ENCODE data around the gene HM13. TPM values are rescaled to one million over a fixed set of nuclear protein-coding genes. Genes with fewer than 3 reads are reported as not detected.
"Not testable (repeated sequence)": the region's sequence is repeated elsewhere in the genome, so short reads cannot be mapped to it uniquely, and the experiment has no call there.

The HM13 gene
- polyA plus RNA-seq, 1 donor (not counting 4 experiments of a cell fraction or from before 2014, with no cell fraction given) = 127 TPM

DNA sequence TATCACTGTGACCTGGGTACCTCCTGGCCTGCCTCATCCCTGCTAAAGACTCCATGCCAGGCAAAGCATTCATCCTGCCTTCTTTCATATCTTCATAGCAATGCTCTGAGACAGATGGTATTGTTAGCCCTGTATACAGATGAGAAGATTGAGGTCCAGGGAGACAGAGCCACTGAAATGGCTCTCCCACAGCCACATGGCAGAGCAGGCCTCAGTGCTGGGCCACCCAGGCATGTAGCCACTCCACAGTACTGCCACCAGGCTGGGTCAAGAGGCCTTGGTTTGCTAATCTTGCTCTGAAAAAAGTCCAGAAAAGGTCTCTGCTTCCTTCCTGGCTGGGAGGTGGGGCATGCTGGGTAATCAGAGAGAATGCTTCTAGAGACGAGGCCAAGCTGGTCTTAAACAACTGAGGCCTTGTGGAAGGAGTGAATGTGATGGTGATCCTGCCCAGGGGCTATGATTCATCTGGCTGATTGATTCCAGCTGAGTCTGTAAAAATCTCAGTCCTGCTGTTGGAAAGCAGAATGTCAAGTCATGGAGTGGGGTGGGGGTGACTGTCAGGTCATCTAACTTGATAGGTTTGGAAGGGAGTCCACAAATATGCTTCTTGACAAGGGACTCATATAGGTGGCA lies 29.8 kb downstream of the HM13 start:
- H3K9ac ChIP-seq (ENCODE audit: control insufficient read depth, extremely low read depth, insufficient read depth, low read length) = no peak overlapping the region
- no peaks in the 10 kb centered on the region for H3K9me3 ChIP-seq (ENCODE audit: control insufficient read depth, low read depth, low read length)
- no peak overlapping the region for H3K4me3 ChIP-seq (ENCODE audit: control insufficient read depth in 2 of 3, extremely low read depth in 1 of 3, insufficient read depth in 2 of 3, low read depth in 1 of 3, low read length in 3 of 3)
- dilution Hi-C loops (cut with MboI; ENCODE audit: extremely low pct_ligation_motif_present, low sequenced_read_pairs) = no loop called here
- H4K20me1 ChIP-seq (ENCODE audit: control insufficient read depth, extremely low read depth, insufficient read depth, low read length) = no peaks in the 10 kb centered on the region
- H3K79me2 ChIP-seq (ENCODE audit: control insufficient read depth, insufficient read depth, low read length) = peaks cover 24% of the 10 kb centered on the region
- H3K27me3 ChIP-seq (ENCODE audit: control insufficient read depth, extremely low read depth, insufficient read depth, low read length) = no peaks in the 10 kb centered on the region
- H2AFZ ChIP-seq (ENCODE audit: control insufficient read depth, low read length) = no peak overlapping the region
- FAIRE-seq (no peak), DNase-seq (ENCODE audit: low read depth, low spot score) (no peak)
- no peak overlapping the region for H3K4me2 ChIP-seq (ENCODE audit: control insufficient read depth, extremely low read depth, insufficient read depth, low read depth, low read length)
- H3K36me3 ChIP-seq (ENCODE audit: control insufficient read depth in 2 of 2, extremely low read depth in 1 of 2, insufficient read depth in 2 of 2, low read length in 2 of 2) = peaks cover 14 to 30% of the 10 kb centered on the region in 2 experiments
- no peak overlapping the region for H3K27ac ChIP-seq (ENCODE audit: control insufficient read depth, insufficient read depth, low read length)
- no peak for TF ChIP-seq CTCF (optimal IDR thresholded peaks at IDR 0.05 in 1 of 3, IDR thresholded peaks at IDR 0.05 in 1 of 3, conservative IDR thresholded peaks at IDR 0.05 in 1 of 3; ENCODE audit: extremely low read depth in 1 of 3, insufficient read depth in 2 of 3, low read length in 3 of 3)
- TF ChIP-seq EZH2 (IDR thresholded peaks at IDR 0.05; ENCODE audit: low read length) = no peak
- no peaks in the 10 kb centered on the region for H3K9me1 ChIP-seq (ENCODE audit: control insufficient read depth, extremely low read depth, insufficient read depth, low read length)
- H3K4me1 ChIP-seq (ENCODE audit: control insufficient read depth, extremely low read depth, insufficient read depth, low read length) = peaks cover 21% of the 10 kb centered on the region

DNA sequence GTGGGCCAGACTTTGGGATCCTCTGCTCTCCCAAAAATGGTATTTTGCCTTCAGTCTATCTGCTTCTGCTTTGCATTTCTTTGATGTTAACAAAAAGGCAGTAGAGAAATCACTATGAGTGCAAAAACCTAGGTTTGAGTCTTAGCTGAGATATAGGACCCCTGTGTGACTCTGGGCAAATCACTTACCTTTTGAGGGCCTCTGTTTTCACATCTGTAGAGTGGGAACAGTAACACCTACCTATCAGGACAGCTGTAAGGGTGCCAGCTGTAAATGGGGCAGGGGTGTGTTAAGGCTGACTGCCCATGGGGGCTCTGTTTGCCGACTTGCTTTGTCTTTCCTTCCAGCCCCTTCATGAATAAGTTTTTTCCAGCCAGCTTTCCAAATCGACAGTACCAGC lies 30.4 kb downstream of the HM13 start:
- Histone ChIP-seq H3K27me3 (ENCODE audit: control insufficient read depth, extremely low read depth, insufficient read depth, low read length) (no peaks in the 10 kb centered on the region), H2AFZ (ENCODE audit: control insufficient read depth, low read length) (no peak overlapping the region), H3K79me2 (ENCODE audit: control insufficient read depth, insufficient read depth, low read length) (peaks cover 26% of the 10 kb centered on the region), H3K9me3 (ENCODE audit: control insufficient read depth, low read depth, low read length) (no peaks in the 10 kb centered on the region), H4K20me1 (ENCODE audit: control insufficient read depth, extremely low read depth, insufficient read depth, low read length) (no peaks in the 10 kb centered on the region), H3K4me1 (ENCODE audit: control insufficient read depth, extremely low read depth, insufficient read depth, low read length) (peaks cover 23% of the 10 kb centered on the region), H3K9me1 (ENCODE audit: control insufficient read depth, extremely low read depth, insufficient read depth, low read length) (no peaks in the 10 kb centered on the region), H3K36me3 (ENCODE audit: control insufficient read depth in 2 of 2, extremely low read depth in 1 of 2, insufficient read depth in 2 of 2, low read length in 2 of 2) (peaks cover 18 to 32% of the 10 kb centered on the region in 2 experiments), H3K4me3 (ENCODE audit: control insufficient read depth in 2 of 3, extremely low read depth in 1 of 3, insufficient read depth in 2 of 3, low read depth in 1 of 3, low read length in 3 of 3) (no peak overlapping the region), H3K9ac (ENCODE audit: control insufficient read depth, extremely low read depth, insufficient read depth, low read length) (no peak overlapping the region), H3K4me2 (ENCODE audit: control insufficient read depth, extremely low read depth, insufficient read depth, low read depth, low read length) (no peak overlapping the region), H3K27ac (ENCODE audit: control insufficient read depth, insufficient read depth, low read length) (no peak overlapping the region)
- FAIRE-seq = no peak
- no peak for TF ChIP-seq CTCF (optimal IDR thresholded peaks at IDR 0.05 in 1 of 3, IDR thresholded peaks at IDR 0.05 in 1 of 3, conservative IDR thresholded peaks at IDR 0.05 in 1 of 3; ENCODE audit: extremely low read depth in 1 of 3, insufficient read depth in 2 of 3, low read length in 3 of 3)
- no peak for TF ChIP-seq EZH2 (IDR thresholded peaks at IDR 0.05; ENCODE audit: low read length)
- no peak for DNase-seq (ENCODE audit: low read depth, low spot score)
- dilution Hi-C loops (cut with MboI; ENCODE audit: extremely low pct_ligation_motif_present, low sequenced_read_pairs) = no loop called here

DNA sequence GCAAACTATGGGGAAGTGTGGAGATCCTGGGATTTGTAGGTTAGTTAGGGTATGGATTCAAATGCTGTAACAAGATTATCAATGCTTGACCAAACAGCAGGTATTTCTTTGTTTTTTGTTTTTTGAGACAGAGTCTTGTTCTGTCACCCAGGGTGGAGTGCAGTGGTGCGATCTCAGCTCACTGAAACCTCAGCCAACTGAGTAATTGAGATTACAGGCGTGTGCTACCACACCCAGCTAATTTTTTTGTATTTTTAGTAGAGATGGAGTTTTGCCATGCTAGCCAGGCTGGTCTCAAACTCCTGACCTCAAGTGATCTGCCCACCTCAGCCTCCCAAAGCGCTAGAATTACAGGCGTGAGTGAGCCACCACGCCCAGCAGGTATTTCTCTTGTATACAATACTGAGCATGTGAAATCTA lies 31.4 kb downstream of the HM13 start:
- H3K9ac ChIP-seq (ENCODE audit: control insufficient read depth, extremely low read depth, insufficient read depth, low read length); DNase-seq (ENCODE audit: low read depth, low spot score); dilution Hi-C loops (cut with MboI; ENCODE audit: extremely low pct_ligation_motif_present, low sequenced_read_pairs); H3K9me3 ChIP-seq (ENCODE audit: control insufficient read depth, low read depth, low read length); H3K4me3 ChIP-seq (ENCODE audit: control insufficient read depth in 2 of 3, extremely low read depth in 1 of 3, insufficient read depth in 2 of 3, low read depth in 1 of 3, low read length in 3 of 3); H2AFZ ChIP-seq (ENCODE audit: control insufficient read depth, low read length); H4K20me1 ChIP-seq (ENCODE audit: control insufficient read depth, extremely low read depth, insufficient read depth, low read length); H3K9me1 ChIP-seq (ENCODE audit: control insufficient read depth, extremely low read depth, insufficient read depth, low read length); H3K27me3 ChIP-seq (ENCODE audit: control insufficient read depth, extremely low read depth, insufficient read depth, low read length); FAIRE-seq; H3K27ac ChIP-seq (ENCODE audit: control insufficient read depth, insufficient read depth, low read length); H3K4me2 ChIP-seq (ENCODE audit: control insufficient read depth, extremely low read depth, insufficient read depth, low read depth, low read length): not testable (repeated sequence)
- Histone ChIP-seq H3K79me2 (ENCODE audit: control insufficient read depth, insufficient read depth, low read length) (peaks cover 23% of the 10 kb centered on the region), H3K36me3 (ENCODE audit: control insufficient read depth in 2 of 2, extremely low read depth in 1 of 2, insufficient read depth in 2 of 2, low read length in 2 of 2) (peaks cover 22 to 36% of the 10 kb centered on the region in 2 experiments), H3K4me1 (ENCODE audit: control insufficient read depth, extremely low read depth, insufficient read depth, low read length) (peaks cover 23% of the 10 kb centered on the region)
